HG03175 (cell line): ENCODE measurements around the gene TRIM71.
"Not testable (repeated sequence)": the region's sequence is repeated elsewhere in the genome, so short reads cannot be mapped to it uniquely, and the experiment has no call there.

Experiments used
- ATAC-seq: cut with Tn5 transposase; IDR thresholded peaks from one replicate; pipeline ENCODE4 v1.9.1; 2021; ENCODE audit warnings: mild to moderate bottlenecking, moderate library complexity; ENCODE audit not compliant: unreplicated experiment

The TRIM71 gene

GRCh38 chr3:32819551-32820348 lies 2.0 kb downstream of the TRIM71 start:
- ATAC-seq = no peak

GRCh38 chr3:32820430-32820829 lies 2.6 kb downstream of the TRIM71 start:
- no peak for ATAC-seq

GRCh38 chr3:32820971-32821685 lies 3.3 kb downstream of the TRIM71 start:
- no peak for ATAC-seq

- no peak for ATAC-seq
Measured at GRCh38 chr3:32821686-32822296, 4.0 kb downstream of the TRIM71 start.

- ATAC-seq = no peak
Measured at GRCh38 chr3:32822609-32823498, 5.1 kb downstream of the TRIM71 start.

- not testable (repeated sequence) for ATAC-seq
Measured at GRCh38 chr3:32823641-32824184, 5.9 kb downstream of the TRIM71 start.

- ATAC-seq = no peak
Measured at GRCh38 chr3:32825601-32826375, 8.0 kb downstream of the TRIM71 start.

GRCh38 chr3:32831062-32831461 lies 13.3 kb downstream of the TRIM71 start:
- ATAC-seq = no peak

GRCh38 chr3:32831791-32832190 lies 14.0 kb downstream of the TRIM71 start:
- no peak for ATAC-seq

- no peak for ATAC-seq
Measured at GRCh38 chr3:32832193-32832592, 14.4 kb downstream of the TRIM71 start.

- ATAC-seq = no peak
Measured at GRCh38 chr3:32835049-32835371, 17.2 kb downstream of the TRIM71 start.

GRCh38 chr3:32835961-32836360 lies 18.2 kb downstream of the TRIM71 start:
- ATAC-seq = no peak

GRCh38 chr3:32836601-32837000 lies 18.8 kb downstream of the TRIM71 start:
- no peak for ATAC-seq

- no peak for ATAC-seq
Measured at GRCh38 chr3:32837366-32837765, 19.6 kb downstream of the TRIM71 start.

GRCh38 chr3:32837789-32838188 lies 20.0 kb downstream of the TRIM71 start:
- ATAC-seq = no peak

GRCh38 chr3:32839714-32840085 lies 21.9 kb downstream of the TRIM71 start:
- ATAC-seq = no peak

GRCh38 chr3:32840086-32840841 lies 22.5 kb downstream of the TRIM71 start:
- no peak for ATAC-seq

- no peak for ATAC-seq
Measured at GRCh38 chr3:32841341-32841740, 23.5 kb downstream of the TRIM71 start.

GRCh38 chr3:32841867-32842470 lies 24.2 kb downstream of the TRIM71 start:
- no peak for ATAC-seq
